Tibial artery (tissue), 4 donors: ENCODE results near the gene ANKRD9.
"Not testable (repeated sequence)": the region's sequence is repeated elsewhere in the genome, so short reads cannot be mapped to it uniquely, and the experiment has no call there.

Experiments
- DNase-seq, 2 donors: peaks; one replicate each; pipeline ENCODE4 v3.0.0-alpha.2; 2019
- H3K27ac ChIP-seq, 2 donors: fragments of 200-600 bp; sonication (generic) in 1 of 2; 1 replicate in 1 of 2; 2 replicates in 1 of 2; pipeline ENCODE4 v1.5.1; 2018 to 2019; ENCODE audit warnings: mild to moderate bottlenecking in 1 of 2
- H3K27me3 ChIP-seq, 2 donors: fragments of 200-600 bp; sonication (generic) in 1 of 2; one replicate each; pipeline versions ENCODE4 v1.5.1 to v1.6.0; 2016 to 2019
- H3K36me3 ChIP-seq, 3 donors: fragments of 200-600 bp; sonication (generic) in 2 of 3; one replicate each; pipeline ENCODE4 v1.5.1; 2016 to 2019; ENCODE audit warnings: mild to moderate bottlenecking in 2 of 3
- H3K4me1 ChIP-seq, 4 donors: fragments of 200-600 bp; sonication (generic) in 2 of 4; 1 replicate in 3 of 4; 2 replicates in 1 of 4; pipeline ENCODE4 v1.5.1; 2016 to 2019
- H3K4me3 ChIP-seq, 2 donors: fragments of 200-600 bp; sonication (generic) in 1 of 2; 1 replicate in 1 of 2; 2 replicates in 1 of 2; pipeline ENCODE4 v1.5.1; 2018 to 2019; ENCODE audit warnings: mild to moderate bottlenecking in 2 of 2
- H3K9me3 ChIP-seq, 3 donors: fragments of 200-600 bp; sonication (generic) in 1 of 3; one replicate each; pipeline ENCODE4 v1.5.1; 2016 to 2019
- intact Hi-C: fragments of 100-400 bp; cut with DNase I; formaldehyde crosslinking; loops from one replicate; pipeline ENCODE4 v1.15.0; 2023; ENCODE audit warnings: low total_unique reads
- TF ChIP-seq, protein P1 (sequence below), 2 experiments: fragments of 200-600 bp in 1 of 2; fragments of 450-650 bp in 1 of 2; IDR thresholded peaks; one replicate each; pipeline ENCODE4 v1.5.1; 2017 to 2019; ENCODE audit warnings: antibody characterized with exemption in 2 of 2, mild to moderate bottlenecking in 1 of 2, moderate library complexity in 1 of 2

Gene ANKRD9

DNA sequence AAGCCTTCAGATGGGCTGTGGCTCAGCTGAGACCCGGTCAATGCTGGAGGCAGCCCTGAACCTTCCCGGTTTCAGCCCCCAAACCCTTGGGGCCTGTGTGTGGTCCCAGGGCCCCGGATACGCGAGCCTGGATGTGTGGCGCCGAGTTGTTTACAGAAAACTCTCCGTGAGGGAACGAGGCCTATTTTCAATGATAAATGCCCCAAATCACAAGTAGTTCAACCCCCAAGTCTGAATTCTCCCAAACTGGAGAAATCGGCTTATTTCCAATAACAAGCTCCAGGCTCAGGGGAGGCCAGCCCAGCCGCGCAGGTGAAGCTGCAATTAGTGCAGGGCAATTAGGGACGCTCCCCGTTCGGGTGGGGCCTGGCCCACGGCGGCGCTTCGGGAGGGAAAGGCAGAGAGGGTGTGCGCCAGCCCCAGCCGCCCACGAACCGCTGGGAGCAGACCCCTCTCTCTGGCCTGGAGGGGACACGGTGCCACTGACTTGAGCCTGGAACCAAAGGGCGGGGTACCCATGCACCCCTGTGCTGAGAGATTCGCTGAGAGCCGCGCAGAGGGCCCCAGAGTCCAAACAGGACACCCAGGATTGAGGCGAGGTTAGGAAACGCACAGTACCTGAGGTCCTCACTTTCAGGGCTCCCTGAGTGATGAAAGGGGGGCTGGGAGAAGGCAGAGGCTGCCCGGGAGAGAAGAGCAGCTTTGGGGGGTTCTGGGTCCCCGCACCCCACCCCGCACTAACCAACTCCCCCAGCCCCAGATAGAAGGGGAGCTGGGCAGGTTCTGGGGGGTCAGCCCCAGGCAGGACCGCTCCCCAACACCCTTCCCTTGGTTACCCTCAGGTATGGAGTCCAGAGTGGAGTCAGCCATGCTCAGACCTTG, 14.2 kb upstream of the ANKRD9 start:
- Histone ChIP-seq H3K36me3 (no peaks in the 10 kb centered on the region), H3K27me3 (no peaks in the 10 kb centered on the region), H3K9me3 (no peaks in the 10 kb centered on the region), H3K27ac (peak overlapping the region; percentile 69 to 72), H3K4me3 (peak overlapping the region; percentile 60 to 70), H3K4me1 (peaks cover 0 to 15% (median 7%) of the 10 kb centered on the region in 4 donors)
- intact Hi-C loops: loop anchor here (5.0 to 10.0 kb wide), 2 partner anchors 68 to 251 kb away; partner anchors contain the start of genes RCOR1 and TRAF3
- TF ChIP-seq, protein P1, sequence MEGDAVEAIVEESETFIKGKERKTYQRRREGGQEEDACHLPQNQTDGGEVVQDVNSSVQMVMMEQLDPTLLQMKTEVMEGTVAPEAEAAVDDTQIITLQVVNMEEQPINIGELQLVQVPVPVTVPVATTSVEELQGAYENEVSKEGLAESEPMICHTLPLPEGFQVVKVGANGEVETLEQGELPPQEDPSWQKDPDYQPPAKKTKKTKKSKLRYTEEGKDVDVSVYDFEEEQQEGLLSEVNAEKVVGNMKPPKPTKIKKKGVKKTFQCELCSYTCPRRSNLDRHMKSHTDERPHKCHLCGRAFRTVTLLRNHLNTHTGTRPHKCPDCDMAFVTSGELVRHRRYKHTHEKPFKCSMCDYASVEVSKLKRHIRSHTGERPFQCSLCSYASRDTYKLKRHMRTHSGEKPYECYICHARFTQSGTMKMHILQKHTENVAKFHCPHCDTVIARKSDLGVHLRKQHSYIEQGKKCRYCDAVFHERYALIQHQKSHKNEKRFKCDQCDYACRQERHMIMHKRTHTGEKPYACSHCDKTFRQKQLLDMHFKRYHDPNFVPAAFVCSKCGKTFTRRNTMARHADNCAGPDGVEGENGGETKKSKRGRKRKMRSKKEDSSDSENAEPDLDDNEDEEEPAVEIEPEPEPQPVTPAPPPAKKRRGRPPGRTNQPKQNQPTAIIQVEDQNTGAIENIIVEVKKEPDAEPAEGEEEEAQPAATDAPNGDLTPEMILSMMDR (IDR thresholded peaks at IDR 0.05): no peak
- DNase-seq: no peak

DNA sequence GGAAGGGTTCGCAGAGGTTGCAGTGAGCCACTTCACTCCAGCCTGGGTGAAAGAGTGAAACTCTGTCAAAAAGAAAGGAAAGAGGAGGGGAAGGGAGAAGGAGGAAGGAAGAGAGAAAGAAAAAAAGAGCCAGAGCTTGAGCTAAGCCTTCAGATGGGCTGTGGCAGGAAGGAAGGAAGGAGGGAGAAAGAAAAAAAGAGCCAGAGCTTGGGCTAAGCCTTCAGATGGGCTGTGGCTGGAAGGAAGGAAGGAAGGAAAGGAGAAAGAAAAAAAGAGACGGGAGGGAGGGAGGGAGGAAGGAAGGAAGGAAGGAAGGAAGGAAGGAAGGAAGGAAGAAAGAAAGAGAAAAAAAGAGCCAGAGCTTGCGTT, 13.6 kb upstream of the ANKRD9 start:
- H3K27me3 ChIP-seq: no peaks in the 10 kb centered on the region
- DNase-seq: no peak
- H3K9me3 ChIP-seq: no peaks in the 10 kb centered on the region
- intact Hi-C loops: loop anchor here (5.0 to 10.0 kb wide), 2 partner anchors 69 to 252 kb away; partner anchors contain the start of genes RCOR1 and TRAF3
- H3K4me1 ChIP-seq: peaks cover 0 to 15% (median 7%) of the 10 kb centered on the region in 4 donors
- no peak overlapping the region for H3K27ac ChIP-seq
- H3K36me3 ChIP-seq: no peaks in the 10 kb centered on the region
- H3K4me3 ChIP-seq: no peak overlapping the region
- TF ChIP-seq, protein P1 (IDR thresholded peaks at IDR 0.05): no peak

DNA sequence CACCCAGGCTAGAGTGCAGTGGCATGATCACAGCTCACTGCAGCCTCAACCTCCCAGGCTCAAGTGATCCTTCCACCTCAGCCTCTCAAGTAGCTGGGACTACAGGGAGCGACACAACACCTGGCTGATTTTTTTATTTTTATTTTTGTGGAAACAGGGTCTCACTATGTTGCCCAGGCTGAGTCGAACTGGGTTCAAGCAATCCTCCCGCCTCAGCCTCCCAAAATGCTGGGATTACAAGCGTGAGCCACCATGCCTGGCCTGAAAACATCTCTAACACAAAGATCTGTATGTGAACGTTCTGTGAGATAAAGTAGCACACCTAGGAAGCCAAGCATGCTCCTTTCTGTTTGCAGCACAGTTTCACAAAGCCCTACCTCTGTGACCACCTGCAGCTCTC, 10.1 kb upstream of the ANKRD9 start:
- intact Hi-C loops: loop anchor here (5.0 to 10.0 kb wide), 2 partner anchors 73 to 255 kb away; partner anchors contain the start of genes RCOR1 and TRAF3
- H3K4me3 ChIP-seq, H3K36me3 ChIP-seq, DNase-seq, H3K9me3 ChIP-seq, H3K27me3 ChIP-seq, H3K27ac ChIP-seq: not testable (repeated sequence)
- peaks cover 0 to 24% (median 18%) of the 10 kb centered on the region in 4 donors for H3K4me1 ChIP-seq

DNA sequence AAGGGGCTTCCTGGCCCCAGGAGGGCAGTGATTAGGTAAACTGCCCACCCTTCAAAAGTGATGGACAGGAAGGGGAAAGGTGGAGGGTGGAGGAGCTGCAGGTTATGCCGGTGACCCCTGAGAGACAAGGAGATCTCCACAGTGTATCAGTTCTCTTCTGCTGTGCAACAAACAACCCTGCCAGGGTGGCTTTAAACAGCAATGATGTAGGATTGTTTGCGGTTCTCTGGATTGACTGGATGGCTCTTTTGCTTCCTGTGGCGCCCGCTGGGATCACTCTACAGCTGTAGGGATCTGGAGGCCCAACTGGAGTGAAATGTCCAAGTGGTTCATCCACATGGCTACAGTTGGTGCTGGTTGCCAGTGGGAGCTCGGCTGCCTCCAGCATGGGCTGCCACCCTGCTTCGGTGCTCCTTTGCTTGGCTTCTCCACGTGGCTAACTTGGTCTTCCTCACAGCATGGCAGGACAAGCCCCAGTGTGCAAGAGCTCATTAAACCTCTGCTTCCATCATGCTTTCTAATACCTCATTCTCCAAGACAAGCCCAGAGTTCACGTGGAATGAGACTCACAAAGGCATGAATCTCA, 8.6 kb upstream of the ANKRD9 start:
- H3K27me3 ChIP-seq: no peaks in the 10 kb centered on the region
- no peaks in the 10 kb centered on the region for H3K36me3 ChIP-seq
- intact Hi-C loops: no loop called here
- no peak for DNase-seq
- TF ChIP-seq, protein P1 (IDR thresholded peaks at IDR 0.05): no peak
- peaks cover 0 to 14% (median 11%) of the 10 kb centered on the region in 4 donors for H3K4me1 ChIP-seq
- H3K9me3 ChIP-seq: no peaks in the 10 kb centered on the region
- H3K27ac ChIP-seq: no peak overlapping the region
- no peak overlapping the region for H3K4me3 ChIP-seq

DNA sequence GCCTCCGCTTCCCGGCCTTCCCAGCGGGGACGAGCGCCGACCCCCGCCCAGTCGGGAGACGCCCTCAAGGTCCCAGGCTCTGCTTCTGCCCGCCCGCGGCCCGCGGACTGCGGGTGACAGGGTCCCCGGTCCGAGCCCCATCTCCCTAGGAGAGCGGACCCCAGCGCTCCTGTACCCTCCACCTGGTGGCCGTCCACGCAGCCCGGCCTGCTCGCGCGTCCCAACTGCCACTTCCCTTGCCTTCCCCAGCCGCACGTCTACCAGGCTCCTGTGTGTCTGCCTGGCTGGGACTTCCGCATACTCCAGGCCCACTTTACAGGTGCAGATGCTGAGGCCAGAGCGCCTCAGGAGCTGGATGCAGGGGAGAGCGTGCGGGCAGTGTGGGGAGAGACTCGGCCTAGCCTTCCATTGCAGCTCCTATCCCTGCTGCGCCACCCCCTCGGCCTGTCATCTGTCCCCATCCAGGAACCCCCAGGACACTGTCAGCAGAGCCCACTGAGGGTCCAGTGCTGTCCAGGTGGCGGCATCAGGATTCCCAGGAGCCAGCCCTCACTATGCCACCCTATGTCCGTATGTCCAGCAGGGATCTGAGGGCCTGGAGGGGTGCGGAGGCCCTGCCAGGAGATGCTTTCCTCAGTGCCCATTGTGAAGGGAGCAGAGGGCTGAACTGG, 8.0 kb upstream of the ANKRD9 start:
- TF ChIP-seq, protein P1 (IDR thresholded peaks at IDR 0.05): no peak
- H3K27ac ChIP-seq: peak overlapping the region; percentile 45 to 46
- no peak for DNase-seq
- peak overlapping the region; percentile 55 to 58 for H3K4me3 ChIP-seq
- intact Hi-C loops: loop anchor here (2.0 kb wide), 1 partner anchor 79 kb away; no protein-coding TSS in a partner anchor
- H3K27me3 ChIP-seq: no peaks in the 10 kb centered on the region
- H3K36me3 ChIP-seq: no peaks in the 10 kb centered on the region
- no peaks in the 10 kb centered on the region for H3K9me3 ChIP-seq
- peaks cover 0 to 14% (median 11%) of the 10 kb centered on the region in 4 donors for H3K4me1 ChIP-seq
